ENCODE measurements around the gene MLLT3. TPM values are rescaled to one million over a fixed set of nuclear protein-coding genes. Genes with fewer than 3 reads are reported as not detected.

Gene MLLT3
- total RNA-seq, 1 donor from 2014 or later, result 8.8 TPM

DNA sequence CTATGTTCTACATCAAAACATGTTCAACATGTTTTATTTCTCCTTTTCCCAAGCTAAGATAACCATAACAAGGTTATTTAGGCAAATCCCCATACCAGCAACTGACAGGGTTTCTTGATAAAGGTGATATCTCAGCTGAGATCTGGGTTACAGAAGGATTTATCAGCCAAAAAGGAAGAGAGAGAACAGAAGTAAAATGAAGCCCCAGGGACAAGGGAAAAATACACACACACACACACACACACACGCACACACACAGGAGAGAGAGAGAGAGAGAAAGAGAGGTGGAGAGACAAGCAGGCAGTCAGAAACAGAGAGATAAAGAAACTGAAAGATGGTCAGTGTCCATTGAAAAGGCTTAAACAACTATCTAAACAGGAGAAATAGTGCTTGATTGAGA lies 19.7 kb upstream of the MLLT3 start:
- no peak overlapping the region for H3K4me3 ChIP-seq
- intact Hi-C loops (cut with DNase I), result no loop called here

DNA sequence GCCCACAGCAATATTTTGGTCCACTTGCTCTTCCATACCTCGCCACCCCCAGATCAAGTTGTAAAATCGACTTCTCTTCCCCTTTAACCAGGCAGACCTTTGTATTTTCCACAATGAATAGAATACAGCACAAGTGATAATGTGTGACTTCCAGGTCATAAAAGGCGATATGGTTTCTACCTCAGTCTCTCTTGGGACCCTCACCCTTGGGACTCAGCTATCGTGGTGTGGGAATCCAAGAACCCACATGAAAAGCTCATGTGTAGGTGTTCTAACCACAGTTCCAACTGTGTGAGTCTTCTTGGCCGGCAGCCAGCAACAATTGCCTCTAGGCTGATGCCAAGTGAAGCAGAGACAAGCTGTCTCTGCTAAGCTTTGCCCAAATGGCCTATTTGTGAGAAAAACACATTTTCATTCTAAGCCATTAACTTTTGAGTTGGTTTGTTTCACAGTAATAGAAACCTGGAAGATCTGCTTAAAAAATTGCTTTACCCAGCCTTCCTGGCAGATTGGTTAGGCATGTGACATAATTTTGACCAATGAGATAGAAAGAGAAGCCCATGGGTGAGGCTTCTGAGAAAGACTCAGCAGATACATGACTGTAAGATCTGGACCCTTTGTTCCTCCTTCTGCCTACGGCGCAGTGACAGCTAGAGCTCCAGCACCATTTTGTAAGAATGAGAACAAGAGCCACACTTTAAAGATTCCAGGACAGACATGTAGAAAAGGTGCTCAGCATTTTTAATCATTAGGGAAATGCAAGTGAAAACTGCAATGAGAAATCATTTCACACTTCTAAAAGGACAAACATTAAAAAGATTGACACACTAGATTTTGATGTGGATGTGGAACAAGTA lies 18.3 kb upstream of the MLLT3 start:
- no peak overlapping the region for H3K4me3 ChIP-seq
- H3K27ac ChIP-seq, result no peak overlapping the region
- intact Hi-C loops (cut with DNase I), result no loop called here
- H3K27me3 ChIP-seq, result no peaks in the 10 kb centered on the region
- TF ChIP-seq, protein P1, sequence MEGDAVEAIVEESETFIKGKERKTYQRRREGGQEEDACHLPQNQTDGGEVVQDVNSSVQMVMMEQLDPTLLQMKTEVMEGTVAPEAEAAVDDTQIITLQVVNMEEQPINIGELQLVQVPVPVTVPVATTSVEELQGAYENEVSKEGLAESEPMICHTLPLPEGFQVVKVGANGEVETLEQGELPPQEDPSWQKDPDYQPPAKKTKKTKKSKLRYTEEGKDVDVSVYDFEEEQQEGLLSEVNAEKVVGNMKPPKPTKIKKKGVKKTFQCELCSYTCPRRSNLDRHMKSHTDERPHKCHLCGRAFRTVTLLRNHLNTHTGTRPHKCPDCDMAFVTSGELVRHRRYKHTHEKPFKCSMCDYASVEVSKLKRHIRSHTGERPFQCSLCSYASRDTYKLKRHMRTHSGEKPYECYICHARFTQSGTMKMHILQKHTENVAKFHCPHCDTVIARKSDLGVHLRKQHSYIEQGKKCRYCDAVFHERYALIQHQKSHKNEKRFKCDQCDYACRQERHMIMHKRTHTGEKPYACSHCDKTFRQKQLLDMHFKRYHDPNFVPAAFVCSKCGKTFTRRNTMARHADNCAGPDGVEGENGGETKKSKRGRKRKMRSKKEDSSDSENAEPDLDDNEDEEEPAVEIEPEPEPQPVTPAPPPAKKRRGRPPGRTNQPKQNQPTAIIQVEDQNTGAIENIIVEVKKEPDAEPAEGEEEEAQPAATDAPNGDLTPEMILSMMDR (IDR thresholded peaks at IDR 0.05), result no peak
- TF ChIP-seq POLR2A (IDR thresholded peaks at IDR 0.05), result no peak
- no peak for TF ChIP-seq POLR2AphosphoS5 (IDR thresholded peaks at IDR 0.05; ENCODE audit: insufficient read depth in 1 of 2, low read depth in 1 of 2)
- H3K36me3 ChIP-seq, result no peaks in the 10 kb centered on the region
- no peaks in the 10 kb centered on the region for H3K9me3 ChIP-seq
- DNase-seq (ENCODE audit: extremely low spot score in 2 of 2), result no peak
- H3K4me1 ChIP-seq, result no peaks in the 10 kb centered on the region

More for the DNA sequence above, 19.7 kb upstream of the MLLT3 start:
- Histone ChIP-seq H3K4me1 (no peaks in the 10 kb centered on the region), H3K9me3 (no peaks in the 10 kb centered on the region), H3K36me3 (no peaks in the 10 kb centered on the region), H3K27me3 (no peaks in the 10 kb centered on the region), H3K27ac (no peak overlapping the region)
- no peak for DNase-seq (ENCODE audit: extremely low spot score in 2 of 2)
- TF ChIP-seq, protein P1 (IDR thresholded peaks at IDR 0.05), result no peak
- no peak for TF ChIP-seq POLR2A (IDR thresholded peaks at IDR 0.05)
- no peak for TF ChIP-seq POLR2AphosphoS5 (IDR thresholded peaks at IDR 0.05; ENCODE audit: insufficient read depth in 1 of 2, low read depth in 1 of 2)

DNA sequence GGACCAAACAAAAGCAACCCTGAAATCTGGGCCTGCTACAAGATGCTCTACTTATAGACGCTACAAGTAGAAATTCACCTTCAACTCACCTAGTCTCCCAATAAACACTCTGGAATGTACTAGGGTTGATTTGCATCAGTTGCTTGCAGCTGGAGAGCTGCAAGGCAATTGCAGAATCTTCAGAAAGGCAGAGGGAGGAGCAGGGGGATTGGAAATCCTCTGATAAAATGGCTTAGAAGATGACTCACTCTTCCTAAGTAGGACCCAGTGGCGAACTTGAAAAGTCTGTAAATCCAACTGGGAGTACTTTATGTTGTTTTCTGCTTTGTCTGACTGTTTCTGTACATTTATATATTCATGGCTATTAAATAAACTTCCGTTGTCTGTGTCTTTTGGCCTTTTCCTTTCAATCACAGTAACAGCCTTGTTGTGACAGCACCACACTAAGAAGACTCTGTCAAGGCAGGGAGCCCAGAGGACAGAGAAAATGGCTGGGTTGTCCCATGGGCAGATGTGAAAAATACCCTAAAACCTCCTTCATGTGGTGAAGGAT lies 14.7 kb upstream of the MLLT3 start:
- H3K4me1 ChIP-seq, result no peaks in the 10 kb centered on the region
- no peak for DNase-seq (ENCODE audit: extremely low spot score in 2 of 2)
- no peak overlapping the region for H3K27ac ChIP-seq
- H3K36me3 ChIP-seq, result no peaks in the 10 kb centered on the region
- no peak for TF ChIP-seq POLR2AphosphoS5 (IDR thresholded peaks at IDR 0.05; ENCODE audit: insufficient read depth in 1 of 2, low read depth in 1 of 2)
- TF ChIP-seq, protein P1 (IDR thresholded peaks at IDR 0.05), result no peak
- no peak for TF ChIP-seq POLR2A (IDR thresholded peaks at IDR 0.05)
- intact Hi-C loops (cut with DNase I), result no loop called here
- no peaks in the 10 kb centered on the region for H3K27me3 ChIP-seq
- no peaks in the 10 kb centered on the region for H3K9me3 ChIP-seq
- no peak overlapping the region for H3K4me3 ChIP-seq

DNA sequence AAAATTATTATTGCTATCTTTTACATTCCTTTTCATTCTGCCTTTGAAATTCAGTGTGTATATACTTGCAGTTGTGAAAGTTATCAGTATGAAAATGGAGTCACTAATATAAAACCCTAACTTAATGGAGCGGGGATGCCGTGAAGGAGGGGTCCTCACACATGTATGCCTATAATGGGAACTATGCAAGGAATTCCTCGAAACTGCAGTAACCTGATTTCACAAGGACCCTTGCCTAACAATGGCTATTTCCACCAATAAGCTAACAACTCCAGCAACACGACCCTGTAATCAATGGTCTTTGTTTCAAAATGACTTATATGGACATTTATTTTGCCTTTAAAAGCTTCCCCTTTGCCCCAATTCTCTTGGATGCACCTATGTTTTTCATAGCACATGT lies 12.6 kb upstream of the MLLT3 start:
- no peaks in the 10 kb centered on the region for H3K4me1 ChIP-seq
- intact Hi-C loops (cut with DNase I), result no loop called here
- TF ChIP-seq POLR2AphosphoS5 (IDR thresholded peaks at IDR 0.05; ENCODE audit: insufficient read depth in 1 of 2, low read depth in 1 of 2), result no peak
- TF ChIP-seq, protein P1 (IDR thresholded peaks at IDR 0.05), result no peak
- TF ChIP-seq POLR2A (IDR thresholded peaks at IDR 0.05), result no peak
- H3K27ac ChIP-seq, result no peak overlapping the region
- no peak for DNase-seq (ENCODE audit: extremely low spot score in 2 of 2)
- no peak overlapping the region for H3K4me3 ChIP-seq
- no peaks in the 10 kb centered on the region for H3K36me3 ChIP-seq
- no peaks in the 10 kb centered on the region for H3K27me3 ChIP-seq
- no peaks in the 10 kb centered on the region for H3K9me3 ChIP-seq

DNA sequence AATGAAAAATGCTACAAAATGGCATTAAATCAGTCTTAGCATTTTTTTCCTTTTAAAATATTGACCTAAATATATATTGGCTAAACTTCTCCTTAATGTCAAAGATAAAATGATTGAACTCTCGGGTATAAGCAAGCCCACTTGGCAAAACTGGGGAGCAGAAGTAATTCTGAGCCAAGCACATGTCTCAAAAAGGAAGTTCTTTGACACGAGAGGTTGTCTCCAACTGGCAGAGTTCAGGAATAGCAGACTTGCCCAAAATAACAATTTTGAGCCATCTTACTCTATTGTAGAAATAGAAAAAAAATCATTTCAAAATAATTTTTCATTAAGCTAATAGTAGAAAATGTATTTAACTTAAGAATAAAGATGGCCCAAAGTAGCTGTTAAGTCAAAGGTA lies 10.4 kb upstream of the MLLT3 start:
- no peaks in the 10 kb centered on the region for H3K27me3 ChIP-seq
- H3K4me1 ChIP-seq, result no peaks in the 10 kb centered on the region
- H3K9me3 ChIP-seq, result no peaks in the 10 kb centered on the region
- no peak for DNase-seq (ENCODE audit: extremely low spot score in 2 of 2)
- no peak overlapping the region for H3K4me3 ChIP-seq
- intact Hi-C loops (cut with DNase I), result no loop called here
- no peak overlapping the region for H3K27ac ChIP-seq
- TF ChIP-seq POLR2A (IDR thresholded peaks at IDR 0.05) (no peak), POLR2AphosphoS5 (IDR thresholded peaks at IDR 0.05; ENCODE audit: insufficient read depth in 1 of 2, low read depth in 1 of 2) (no peak)
- TF ChIP-seq, protein P1 (IDR thresholded peaks at IDR 0.05), result no peak
- no peaks in the 10 kb centered on the region for H3K36me3 ChIP-seq

Data from vagina (tissue), 2 donors.